Measurements from ENCODE around the gene POLR1C.

DNA sequence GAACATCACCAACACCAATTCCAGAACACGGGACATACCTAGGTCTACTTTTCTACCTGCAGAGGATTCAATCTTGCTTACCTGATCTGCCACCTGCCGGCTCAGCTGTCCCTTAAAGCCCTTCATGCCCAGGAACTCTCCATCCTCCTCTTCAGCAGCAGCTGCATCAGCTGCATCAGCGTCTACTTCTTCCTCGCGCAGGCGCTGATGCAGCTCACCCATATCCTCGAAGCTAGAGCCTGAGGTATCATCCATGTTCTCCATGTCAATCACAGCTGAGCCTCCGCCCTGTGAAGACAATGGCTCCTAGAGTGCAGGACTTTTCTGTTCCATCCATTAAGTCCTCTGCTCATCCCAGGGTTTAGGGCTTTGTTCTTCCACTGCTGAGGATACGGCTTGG is 1.1 kb upstream of the POLR1C start:
- TF ChIP-seq GATA2 (IDR thresholded peaks at IDR 0.05; ENCODE audit: low read depth, low read length): no peak
- TF ChIP-seq GATA3 (IDR thresholded peaks at IDR 0.05; ENCODE audit: low read depth, low read length): no peak
